H1 (cell line): ENCODE measurements around the gene LHFPL3.

ENCODE experiments used
- GTF2F1 ChIP-seq: IDR thresholded peaks from 2 replicates; pipeline ENCODE4 v1.6.1; 2012; ENCODE audit warnings: low read depth, low read length, improper control_type of control experiment, borderline replicate concordance
- MAX ChIP-seq: IDR thresholded peaks from 2 replicates; pipeline ENCODE4 v1.6.1; 2012; ENCODE audit warnings: inconsistent platforms
- RFX5 ChIP-seq: IDR thresholded peaks from 2 replicates; pipeline ENCODE4 v1.6.1; 2011; ENCODE audit warnings: low read depth, low read length, improper control_type of control experiment, borderline replicate concordance

DNA sequence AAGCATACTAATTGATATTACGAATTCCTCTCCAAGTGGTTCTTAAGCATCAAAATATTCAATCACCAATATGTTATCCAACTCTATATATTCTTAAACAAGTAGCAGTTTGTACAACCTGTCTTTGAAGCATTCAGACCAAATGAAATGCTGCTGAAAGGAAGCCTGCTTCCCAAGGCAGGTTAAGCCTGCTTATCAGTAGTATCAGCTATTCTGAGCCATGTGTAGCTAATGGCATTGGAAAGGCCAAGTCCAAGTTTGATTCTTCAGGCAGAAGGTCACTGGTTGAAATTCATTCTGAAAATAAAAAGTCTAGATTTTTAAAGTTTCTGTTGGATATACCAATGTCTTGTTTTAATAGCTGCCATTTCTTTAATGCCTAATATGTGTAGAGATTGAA lies 328.7 kb downstream of the LHFPL3 start:
- TF ChIP-seq GTF2F1 (no peak), RFX5 (no peak), MAX (no peak)
